Measurements from ENCODE around the gene TOP2A. TPM values are rescaled to one million over a fixed set of nuclear protein-coding genes. Genes with fewer than 3 reads are reported as not detected.

Gene TOP2A
- total and polyA plus RNA-seq, 9 of the 15 experiments (the other 6 are each of a cell fraction or from before 2014, with no cell fraction given): 133 to 347 (median 259) TPM

- Histone ChIP-seq H3K36me3 (ENCODE audit: control insufficient read depth, insufficient read depth, low read length) (peaks cover 11% of the 10 kb centered on the region; the same call in 2 of the 3 replicates), H3K4me2 (ENCODE audit: insufficient read depth, low read length) (no peak overlapping the region), H3K4me1 (replicated peaks in 1 of 2; ENCODE audit: control insufficient read depth in 2 of 2, insufficient read depth in 2 of 2, low read length in 2 of 2) (peaks cover 27 to 28% of the 10 kb centered on the region in 2 experiments), H3K4me3 (no peak overlapping the region), H4K20me1 (replicated peaks; ENCODE audit: control insufficient read depth, insufficient read depth, low read length) (no peaks in the 10 kb centered on the region), H2AFZ (ENCODE audit: low read depth, low read length) (no peak overlapping the region), H3K27me3 (ENCODE audit: control insufficient read depth in 2 of 2, insufficient read depth in 2 of 2, low read length in 2 of 2) (no peaks in the 10 kb centered on the region), H3K9me1 (ENCODE audit: control insufficient read depth, insufficient read depth, low read length) (no peaks in the 10 kb centered on the region), H3K9me3 (replicated peaks; ENCODE audit: control insufficient read depth, insufficient read depth, low read depth, low read length) (no peaks in the 10 kb centered on the region), H3K27ac (ENCODE audit: extremely low read depth, low read depth, low read length) (no peak overlapping the region), H3K79me2 (ENCODE audit: control insufficient read depth, insufficient read depth, low read length) (peaks cover 29% of the 10 kb centered on the region), H3K9ac (ENCODE audit: insufficient read depth in 1 of 2, low read depth in 2 of 2, low read length in 2 of 2) (peak overlapping the region in 1 of 2 experiments; percentile 4; a peak in 1 of 4 replicates)
- POLR2A ChIA-PET: interaction anchor here (0.6 to 1.3 kb wide), 5 partner anchors 12 to 1333 kb away, joined by 3 to 4 read pairs (median 3); no protein-coding TSS in a partner anchor
- DNase-seq (ENCODE audit: extremely low read depth in 1 of 4, low spot score in 3 of 4) (no peak), ATAC-seq (no peak), FAIRE-seq (no peak)
- WGBS (ENCODE audit: insufficient coverage, low coverage, missing lambda C conversion rate): 62% methylated on average over 8 of the region's 8 CpGs
- BruUV-seq (replicated peaks): no TSS peak
- in situ Hi-C loops (cut with MboI) (no loop called here), intact Hi-C loops (cut with micrococcal nuclease) (no loop called here)
- TF ChIP-seq ZNF766 (CRISPR knock-in tag; conservative IDR thresholded peaks at IDR 0.05) (no peak), POLR2AphosphoS2 (IDR thresholded peaks at IDR 0.05; ENCODE audit: low read length) (no peak), ZFP91 (CRISPR knock-in tag; IDR thresholded peaks at IDR 0.05) (no peak), KAT2B (IDR thresholded peaks at IDR 0.05; ENCODE audit: low read depth, low read length) (no peak), ZNF121 (CRISPR knock-in tag; conservative IDR thresholded peaks at IDR 0.05) (no peak), RBBP5 (IDR thresholded peaks at IDR 0.05; ENCODE audit: borderline replicate concordance, insufficient read depth, low read length, poor library complexity, severe bottlenecking) (no peak), MTA2 (IDR thresholded peaks at IDR 0.05; ENCODE audit: low read depth) (no peak), THAP12 (CRISPR knock-in tag; IDR thresholded peaks at IDR 0.05) (no peak), NBN (IDR thresholded peaks at IDR 0.05; ENCODE audit: low read depth) (no peak)
- CTCF ChIA-PET (ENCODE audit: low intra/inter-chr PET ratio): interaction anchor here (1.7 kb wide), 1 partner anchor 112 kb away, joined by 5 read pairs; no protein-coding TSS in a partner anchor
Measured at GRCh38 chr17:40448213-40448638, 30.5 kb upstream of the TOP2A start.
